NCI-H82 treated with DMSO at 0.1 percent for 48 hours (cell line): ENCODE data around the gene RNASE11.
A peak's percentile ranks its signal among the peaks of the same experiment; 100 is the strongest.
"Not testable (repeated sequence)": the region's sequence is repeated elsewhere in the genome, so short reads cannot be mapped to it uniquely, and the experiment has no call there.

Experiments
- DNase-seq: peaks from one replicate; lab custom pipeline; 2025; ENCODE audit not compliant: unreplicated experiment; lab: John Stamatoyannopoulos, UW

RNASE11 gene

DNA sequence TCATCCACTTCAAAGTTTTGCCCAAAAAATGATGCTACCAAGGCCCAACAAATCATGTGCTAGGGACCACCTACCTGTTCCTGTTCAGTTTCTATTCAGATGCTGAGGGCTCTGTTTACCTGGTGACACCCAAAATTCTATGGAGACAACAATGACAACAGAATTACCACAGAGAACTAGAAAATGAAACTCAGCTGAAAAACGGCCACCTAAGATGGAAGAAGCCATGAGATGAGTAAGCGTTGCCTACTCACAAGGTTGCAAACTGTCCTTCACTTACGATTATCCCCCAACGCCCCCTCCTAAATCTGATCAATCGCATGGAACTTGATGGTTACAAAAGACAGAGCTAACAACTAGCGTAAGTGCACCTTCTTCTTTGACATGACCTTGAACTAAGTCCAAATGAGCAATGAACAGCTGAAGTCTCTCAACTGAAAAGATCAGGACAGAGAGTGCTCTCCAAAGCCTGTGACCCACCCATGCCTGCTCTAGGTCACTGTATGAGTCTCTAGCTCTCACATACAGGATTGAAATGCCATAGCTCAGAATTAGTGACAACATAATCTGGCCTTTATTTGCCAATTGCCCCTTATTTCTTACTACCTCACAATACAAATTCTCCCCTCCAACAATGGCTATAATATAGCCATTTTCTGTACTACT, at the start of gene RNASE11:
TSS of gene RNASE11 (minus strand) at position 513 of the 666 bp plus-strand sequence.
- DNase-seq = no peak

DNA sequence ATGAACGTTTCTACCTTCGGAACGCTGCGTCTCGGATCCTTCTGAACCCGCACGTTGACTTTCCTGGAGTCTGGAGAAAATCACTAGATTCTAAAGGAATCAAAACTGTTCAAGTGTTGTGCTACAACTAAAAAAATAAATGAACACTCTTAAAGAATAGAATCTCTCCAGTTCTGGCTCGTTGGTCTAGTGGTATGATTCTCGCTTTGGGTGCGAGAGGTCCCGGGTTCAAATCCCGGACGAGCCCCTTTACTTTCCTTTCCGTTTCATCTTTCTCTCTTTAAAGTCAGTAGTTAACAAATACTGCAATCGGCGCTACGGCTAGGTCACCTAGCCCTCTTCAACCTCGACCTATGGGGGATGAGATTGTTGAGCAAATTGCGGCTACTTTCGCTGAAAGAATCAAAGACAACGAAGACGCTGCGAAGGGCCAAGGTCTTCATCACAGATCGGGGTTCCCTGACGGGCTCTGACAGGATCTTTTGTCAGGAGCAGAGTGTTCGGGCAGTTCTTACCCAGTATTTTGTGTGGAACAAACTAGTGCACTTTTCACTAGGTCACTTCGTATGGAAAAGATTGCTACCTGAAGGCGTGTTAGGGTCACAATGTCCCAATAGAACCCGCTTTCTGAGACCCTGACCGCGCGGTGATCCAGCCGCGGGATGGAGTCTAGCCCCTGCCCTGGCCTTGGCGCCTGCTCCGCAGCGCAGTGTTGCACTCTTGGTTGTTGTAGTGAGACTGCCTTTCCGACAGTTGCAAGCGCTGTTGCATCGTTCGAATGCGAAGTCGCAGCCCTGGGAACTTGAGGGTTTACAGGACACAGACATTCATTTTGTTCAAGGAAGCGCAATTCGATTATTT, 45.3 kb upstream of the RNASE11 start:
- DNase-seq = peak; percentile 50

DNA sequence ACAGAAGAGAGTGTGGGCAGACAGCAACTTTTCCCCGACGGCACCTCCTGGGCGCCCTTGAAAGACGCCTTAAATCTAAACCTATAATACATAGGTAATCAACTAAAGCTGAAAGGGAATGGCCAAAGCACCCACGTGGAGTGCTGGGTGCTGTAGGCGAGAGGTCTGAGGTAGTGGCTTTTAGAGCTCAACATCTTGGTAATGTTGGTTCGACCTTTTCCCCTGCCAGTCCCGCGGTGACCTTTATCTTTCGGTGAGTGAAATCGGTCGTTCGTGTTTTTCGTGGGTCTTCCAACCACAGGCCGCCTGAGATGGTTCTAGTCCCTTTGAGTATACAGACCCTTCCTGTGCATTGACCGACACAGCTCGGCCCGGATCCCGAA, 44.6 kb upstream of the RNASE11 start:
- no peak for DNase-seq

DNA sequence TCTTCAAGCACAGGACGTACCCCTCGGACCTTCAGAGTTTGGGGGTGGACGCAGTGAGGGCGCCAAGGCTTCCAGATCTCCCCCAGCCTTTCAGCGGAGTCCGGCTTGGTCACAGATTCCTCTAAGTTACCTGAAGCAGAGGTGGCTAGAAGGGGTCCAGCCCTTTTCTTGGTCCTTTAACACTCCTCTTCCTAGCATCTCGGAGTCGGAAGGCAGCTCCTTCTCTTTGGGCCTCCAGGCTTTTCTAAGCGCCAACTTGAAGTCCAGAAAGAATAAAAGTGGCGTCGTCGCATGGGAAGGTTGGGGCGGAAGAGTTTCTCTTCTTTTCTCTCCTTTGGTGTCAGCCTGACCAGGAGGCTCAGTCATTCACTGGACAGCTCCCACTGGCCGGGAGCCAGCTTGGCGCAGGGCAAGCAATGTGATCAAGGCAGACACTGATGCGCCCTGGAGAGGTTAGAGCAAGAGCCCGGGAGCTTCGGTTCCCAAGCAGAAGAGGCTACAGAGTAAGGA, 44.1 kb upstream of the RNASE11 start:
- no peak for DNase-seq

DNA sequence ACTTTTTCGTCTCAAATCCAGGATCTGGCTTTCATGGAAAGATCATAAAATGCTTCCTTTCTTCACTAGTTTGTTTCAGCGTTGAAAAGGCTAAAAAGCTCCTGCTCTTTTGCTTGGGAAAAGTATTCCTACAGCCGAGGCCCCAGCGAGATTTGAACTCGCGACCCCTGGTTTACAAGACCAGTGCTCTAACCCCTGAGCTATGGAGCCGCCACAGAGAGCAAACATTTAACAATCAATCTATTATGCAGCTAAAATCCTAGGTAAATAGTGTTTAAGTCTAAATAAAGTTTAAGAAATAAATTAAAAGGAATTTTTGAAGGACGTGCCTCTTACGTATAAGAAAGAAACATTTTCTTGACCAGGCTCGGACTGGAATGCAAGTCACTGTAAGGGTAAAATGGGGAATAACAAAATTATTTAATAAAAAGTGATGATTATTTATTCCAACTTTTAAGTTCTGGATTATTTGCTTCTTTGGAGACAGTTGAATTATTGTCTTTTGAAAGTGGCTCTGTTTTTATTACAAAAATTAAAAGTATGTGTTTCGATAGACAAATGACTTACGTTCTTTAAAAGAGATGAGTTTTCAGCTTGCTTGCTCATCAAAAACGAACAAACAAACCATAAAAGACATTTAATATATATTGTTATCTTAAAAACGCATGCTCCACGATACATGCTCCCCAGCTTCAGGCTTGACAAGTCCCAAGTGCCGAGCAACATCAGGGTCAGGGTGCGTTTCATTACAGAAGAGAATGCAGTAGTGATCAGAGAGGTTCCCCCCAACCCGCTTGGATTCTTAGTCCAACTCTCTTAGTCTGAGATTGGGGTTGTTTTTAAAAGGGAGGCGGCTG, 43.5 kb upstream of the RNASE11 start:
- DNase-seq = peak; percentile 64

DNA sequence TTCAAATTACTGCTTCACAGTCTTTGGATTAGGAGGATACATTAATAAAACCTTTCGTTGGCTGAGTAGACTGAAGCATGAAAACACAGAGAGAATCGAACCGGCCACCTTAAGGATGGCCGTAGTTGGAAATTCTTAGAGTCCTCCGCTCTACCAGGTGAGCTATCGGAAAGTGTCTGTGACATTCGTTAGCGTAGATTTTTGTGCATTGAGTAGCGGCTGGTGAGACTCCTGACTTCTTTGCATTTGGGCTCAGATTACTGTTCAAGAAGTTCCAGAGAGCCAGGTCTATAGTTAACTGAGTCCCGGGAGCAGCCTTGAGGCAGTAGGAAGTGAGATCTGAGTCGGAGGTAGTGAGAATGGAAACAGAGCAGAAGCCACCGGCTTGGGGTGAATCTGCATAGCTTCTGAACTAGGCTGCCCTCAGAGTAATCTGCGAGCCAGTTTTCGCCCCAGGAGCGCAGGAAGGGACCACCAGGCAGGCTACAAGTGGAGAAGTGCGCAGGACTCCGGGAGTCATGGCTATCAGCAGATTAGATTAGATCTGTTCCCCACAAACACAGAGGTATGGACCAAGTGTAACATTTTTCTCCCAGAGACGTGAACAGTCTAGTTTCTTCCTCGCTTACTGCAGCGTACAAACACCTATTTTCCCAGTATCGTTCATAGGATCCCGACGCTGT, 42.7 kb upstream of the RNASE11 start:
- no peak for DNase-seq

DNA sequence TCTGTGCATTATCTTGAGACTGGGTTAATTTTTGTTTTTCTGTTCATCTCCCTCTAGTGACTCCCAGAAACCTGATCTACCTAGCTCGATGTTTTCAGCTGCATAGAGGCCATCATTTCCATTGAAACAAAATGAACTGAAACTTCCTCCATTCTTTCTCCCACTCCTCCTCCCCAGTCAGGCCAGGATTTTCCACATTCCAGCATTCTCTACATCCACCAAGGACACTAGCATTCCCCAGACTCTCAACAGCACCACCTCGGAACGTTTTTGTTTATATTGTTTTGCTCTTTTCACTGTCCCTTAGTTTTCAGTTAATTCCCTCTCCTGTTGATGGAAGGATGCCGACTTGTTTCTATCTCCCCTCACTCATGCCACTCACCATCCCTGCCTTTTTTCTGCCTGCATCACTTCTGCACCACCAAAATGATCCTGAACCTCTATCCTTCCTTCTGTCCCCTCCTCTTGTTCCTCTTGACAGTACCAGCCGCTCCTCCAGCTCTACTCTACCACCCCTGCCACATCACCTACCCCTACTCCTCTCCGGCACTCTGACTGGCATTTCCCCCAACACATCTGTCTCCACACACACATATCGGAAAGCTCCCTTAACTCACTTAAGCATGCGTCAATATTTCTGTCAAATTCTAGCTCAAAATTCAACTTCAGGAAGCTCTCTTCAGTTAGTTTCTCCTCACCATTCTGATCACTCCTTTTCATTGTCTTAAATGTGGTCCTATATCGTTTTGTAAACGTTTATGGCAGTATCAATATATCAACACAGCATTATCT, 40.5 kb upstream of the RNASE11 start:
- DNase-seq = no peak

DNA sequence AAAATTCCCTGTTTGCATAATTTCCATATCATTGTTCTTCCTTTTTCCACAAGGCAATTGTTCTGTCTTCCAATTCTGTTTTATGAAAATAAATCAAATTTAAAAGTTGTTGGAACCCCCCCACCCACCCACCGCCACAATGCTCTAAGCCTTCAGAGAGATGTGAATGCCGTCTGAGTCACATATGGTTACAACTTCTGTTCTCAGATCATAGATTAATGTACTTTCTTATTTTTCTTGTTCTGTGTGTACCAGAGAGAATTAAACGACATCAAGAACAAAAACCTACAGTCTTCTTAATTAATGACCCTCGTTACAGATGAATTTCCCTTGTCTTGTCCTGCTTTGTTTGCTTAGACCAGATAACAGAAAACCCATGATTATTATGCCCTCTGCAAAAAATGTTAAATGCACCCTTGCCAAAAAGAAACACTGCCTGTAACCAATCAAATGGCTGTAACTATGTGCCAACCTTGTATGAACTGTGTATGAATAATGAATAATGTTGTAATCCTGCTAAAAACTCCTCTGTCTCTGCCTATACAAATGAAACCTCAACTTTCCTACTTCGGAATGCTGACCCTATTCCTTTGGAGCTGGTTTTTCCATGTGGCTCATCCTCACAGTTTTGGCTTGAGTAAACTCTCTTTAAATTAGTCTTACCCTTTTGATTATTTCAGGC, 39.7 kb upstream of the RNASE11 start:
- DNase-seq = no peak

DNA sequence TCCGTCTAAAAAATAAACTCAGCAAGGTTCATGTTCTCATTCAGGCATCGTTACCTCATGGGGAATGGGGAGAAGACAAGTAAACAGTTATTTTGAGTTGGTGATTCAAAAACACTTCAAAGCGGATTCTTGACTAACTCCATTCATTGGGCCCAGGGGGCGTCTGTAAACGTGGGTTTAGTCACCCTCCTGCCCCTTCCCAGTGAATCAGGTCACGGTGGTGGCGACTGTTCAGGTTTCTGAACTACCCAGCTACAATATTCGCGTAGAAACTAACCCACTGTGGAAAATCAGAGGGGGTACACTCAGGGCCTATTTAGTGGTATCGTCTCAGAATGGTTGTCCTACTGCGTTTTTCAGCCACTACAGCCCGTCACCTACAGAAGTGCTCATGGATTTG, 38.5 kb upstream of the RNASE11 start:
- DNase-seq = no peak

DNA sequence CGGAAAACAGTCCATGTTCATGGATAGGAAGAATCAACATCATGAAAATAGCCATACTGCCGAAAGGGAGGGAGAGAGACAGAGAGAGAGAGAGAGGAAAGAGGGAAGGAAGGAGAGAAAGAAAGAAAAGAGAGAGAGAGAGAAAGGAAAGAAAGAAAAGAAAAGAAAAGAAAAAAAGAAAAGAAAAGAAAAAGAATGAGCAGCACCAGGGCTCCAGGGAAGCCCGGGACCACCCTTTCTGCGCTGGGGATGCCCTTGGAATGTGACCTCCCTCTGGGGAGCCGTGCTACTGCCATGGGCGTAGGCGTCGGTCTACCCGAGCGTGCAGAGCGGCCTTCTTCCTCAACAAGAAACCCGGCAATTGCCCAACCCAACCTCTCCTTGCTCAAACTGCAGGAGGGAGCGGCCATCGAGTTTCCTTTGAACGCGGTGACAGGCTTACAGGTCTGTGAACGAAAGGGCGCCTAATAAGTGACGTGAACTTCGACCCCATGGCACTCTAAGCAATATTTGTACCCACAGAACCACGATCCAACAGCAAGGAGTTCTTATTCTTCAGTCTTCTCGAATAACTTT, 36.8 kb upstream of the RNASE11 start:
- no peak for DNase-seq

DNA sequence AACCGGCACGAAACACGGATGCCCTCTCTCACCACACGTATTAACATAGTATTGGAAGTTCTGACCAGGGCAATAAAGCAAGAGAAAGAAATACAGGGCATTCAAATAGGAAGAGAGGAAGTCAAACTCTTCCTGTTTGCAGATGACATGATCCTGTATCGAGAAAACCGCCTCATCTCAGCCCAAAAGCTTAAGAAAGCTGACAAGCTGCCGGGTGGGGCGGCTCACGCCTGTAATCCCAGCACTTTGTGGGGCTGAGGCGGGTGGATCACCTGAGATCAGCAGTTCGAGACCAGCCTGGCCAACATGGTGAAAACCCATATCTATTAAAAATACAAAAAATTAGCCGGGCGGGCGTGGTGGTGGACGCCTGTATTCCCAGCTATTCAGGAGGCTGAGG, 36.0 kb upstream of the RNASE11 start:
- DNase-seq = no peak

DNA sequence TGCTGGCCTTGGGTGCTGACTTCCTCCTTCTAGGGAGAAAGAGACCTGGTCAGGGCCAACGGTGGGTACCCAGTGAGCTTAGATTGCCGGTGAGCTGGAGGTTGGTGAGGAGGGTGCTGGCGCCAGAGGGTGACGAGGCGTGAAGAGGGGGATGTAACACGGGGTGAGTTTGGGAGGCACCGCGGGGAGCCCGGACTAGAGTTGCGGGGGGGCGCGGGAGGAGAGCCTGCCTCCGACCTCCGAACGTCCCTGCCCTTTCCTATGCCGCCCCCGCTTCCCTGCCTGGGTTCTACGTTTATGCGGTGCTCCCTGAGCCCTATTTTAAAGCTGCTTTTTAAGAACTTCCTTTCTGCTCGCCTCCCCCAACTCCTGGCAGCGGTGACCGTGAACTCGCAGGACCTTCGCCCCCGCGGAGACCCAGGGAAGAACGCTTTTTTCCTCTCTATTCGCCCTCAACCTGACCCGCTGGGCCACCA, 35.1 kb upstream of the RNASE11 start:
- DNase-seq = no peak

DNA sequence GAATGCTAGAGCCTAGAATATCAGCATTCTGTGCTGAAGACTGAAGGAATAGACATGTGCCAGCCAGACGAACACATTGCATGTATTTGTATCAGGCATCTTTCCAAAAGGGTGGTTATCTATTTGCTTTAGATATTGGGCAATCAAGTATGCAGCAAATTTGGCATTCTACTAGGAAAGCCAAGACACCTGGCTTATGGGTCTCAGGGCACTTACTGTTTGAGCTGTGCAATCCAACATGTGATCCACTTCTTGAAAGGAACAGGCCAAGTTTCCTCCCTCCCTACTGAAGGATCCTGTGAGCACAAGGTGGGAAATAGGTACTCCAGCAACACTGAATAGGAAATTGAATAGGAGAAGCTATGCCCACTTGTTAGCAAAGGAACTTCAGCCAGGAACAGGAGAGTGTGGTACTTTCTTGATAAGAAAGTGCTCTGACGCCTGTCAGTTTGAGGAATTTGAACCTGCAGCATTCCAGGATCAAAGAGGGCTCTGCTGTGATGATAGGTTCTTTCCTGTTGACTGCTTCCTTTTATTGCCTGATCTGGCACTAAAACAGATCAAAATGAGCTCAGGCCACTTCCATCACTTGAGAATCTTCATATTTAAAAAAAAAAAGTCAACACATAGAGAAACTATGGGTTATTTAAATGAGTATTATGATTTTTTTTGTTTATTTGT, 33.1 kb upstream of the RNASE11 start:
- DNase-seq = no peak

DNA sequence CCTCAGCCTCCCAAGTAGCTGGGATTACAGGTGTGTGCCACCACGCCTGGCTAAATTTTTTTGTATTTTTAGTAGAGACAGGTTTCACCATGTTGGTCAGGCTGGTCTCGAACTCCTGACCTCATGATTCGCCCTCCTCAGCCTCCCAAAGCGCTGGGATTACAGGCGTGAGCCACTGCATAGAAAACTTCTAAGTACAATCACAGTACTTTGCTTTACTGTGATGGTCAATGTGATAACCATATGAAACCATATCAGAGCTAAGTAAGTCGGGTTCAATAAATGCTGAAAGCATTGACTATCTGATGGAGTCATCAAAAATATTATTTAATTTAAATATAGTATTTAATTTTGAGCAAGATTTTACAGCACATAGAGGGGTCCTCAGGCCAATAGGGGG, 31.9 kb upstream of the RNASE11 start:
- DNase-seq = not testable (repeated sequence)

DNA sequence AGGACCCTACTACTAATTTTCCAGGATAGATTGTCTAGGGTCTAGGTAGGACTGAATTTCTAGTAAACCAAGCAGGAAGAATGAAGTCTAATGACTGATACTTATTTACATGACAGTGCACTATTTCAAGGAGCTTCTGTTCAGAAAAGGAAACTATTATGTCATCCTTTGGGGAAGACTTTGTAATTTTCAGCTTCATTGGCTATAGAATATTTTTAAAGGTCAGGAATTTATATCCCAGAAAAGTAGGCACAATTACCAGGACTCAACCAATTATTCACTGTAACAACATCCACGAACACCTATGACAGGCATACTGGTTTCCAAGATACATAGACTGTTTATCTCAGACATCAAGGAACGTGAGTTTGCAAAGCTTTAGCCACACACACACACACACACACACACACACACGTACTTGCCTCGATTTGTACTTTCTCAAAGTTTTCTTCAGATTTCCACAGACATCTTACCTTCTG, 30.5 kb upstream of the RNASE11 start:
- DNase-seq = no peak

DNA sequence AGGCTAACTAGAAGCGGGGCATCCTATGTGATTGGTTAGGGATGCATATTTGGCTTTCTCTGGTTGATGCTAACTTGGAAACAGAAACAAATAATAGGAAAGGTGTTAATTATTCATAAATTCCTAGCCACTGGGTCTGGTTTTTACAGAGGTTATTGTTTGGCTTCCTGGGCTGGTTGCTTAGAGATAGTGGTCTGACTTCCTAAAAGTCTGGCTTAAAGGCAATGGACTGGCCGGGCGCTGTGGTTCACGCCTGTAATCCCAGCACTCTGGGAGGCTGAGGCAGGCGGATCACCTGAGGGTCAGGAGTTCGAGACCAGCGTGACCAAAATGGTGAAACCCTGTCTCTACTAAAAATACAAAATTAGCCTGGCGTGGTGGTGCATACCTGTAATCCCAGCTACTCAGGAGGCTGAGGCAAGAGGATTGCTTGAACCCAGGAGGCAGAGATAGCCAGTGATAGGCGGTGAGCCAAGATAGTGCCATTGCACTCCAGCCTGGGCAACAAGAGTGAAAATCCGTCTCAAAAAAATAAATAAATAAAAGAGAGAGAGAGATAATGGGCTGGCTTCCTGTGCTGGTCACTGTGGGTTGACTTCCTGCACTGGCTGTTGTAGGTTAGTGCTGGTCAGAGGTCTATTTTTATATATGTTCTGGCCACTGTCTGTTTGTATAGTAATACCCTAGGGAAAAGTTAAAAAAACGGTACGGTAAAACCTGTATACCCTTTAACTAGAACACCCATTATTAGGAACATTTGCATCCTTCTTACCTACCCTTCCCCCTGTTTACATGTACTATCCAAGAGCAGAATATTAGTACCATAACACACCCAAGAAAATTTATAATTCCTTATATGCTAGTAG, 29.6 kb upstream of the RNASE11 start:
- no peak for DNase-seq

DNA sequence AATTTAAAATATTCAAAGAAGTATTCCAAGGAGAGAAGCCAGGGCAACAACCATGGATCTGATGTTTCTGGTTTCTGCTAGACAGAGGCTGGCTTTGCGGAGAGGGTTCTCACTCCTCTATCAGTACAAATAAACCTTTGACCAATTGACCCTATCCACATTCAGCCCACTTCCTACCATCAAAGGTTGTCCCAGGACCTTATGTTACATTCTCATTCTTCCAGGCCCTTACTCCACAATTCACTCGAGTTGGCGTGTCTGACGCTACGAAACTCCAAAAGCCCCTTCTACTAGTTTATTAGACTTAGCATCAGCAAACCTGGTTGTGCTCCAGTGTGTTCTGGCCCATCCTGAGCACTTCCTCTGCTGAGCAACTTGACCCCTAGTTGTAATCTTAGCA, 28.2 kb upstream of the RNASE11 start:
- no peak for DNase-seq
